Fibroblast of lung (primary cell): ENCODE results near the gene TBX4. TPM values are rescaled to one million over a fixed set of nuclear protein-coding genes. Genes with fewer than 3 reads are reported as not detected.

Experiments
- DNase-seq, 2 donors: peaks; one replicate each; pipeline versions ENCODE4 v3.0.0 to v3.0.0-alpha.2; 2010; ENCODE audit warnings: low read depth in 2 of 2
- H2AFZ ChIP-seq: 2 replicates; pipeline ENCODE4 v1.5.1; 2012; ENCODE audit warnings: low read length, control low read depth, inconsistent platforms
- H3K27ac ChIP-seq: 2 replicates; pipeline ENCODE4 v1.5.1; 2011; ENCODE audit warnings: low read length, control low read depth; ENCODE audit not compliant: insufficient read depth
- H3K27me3 ChIP-seq: 2 replicates; pipeline ENCODE4 v1.5.1; 2011; ENCODE audit warnings: mild to moderate bottlenecking, low read length; ENCODE audit not compliant: control insufficient read depth, insufficient read depth
- H3K36me3 ChIP-seq: 2 replicates; pipeline ENCODE4 v1.5.1; 2011; ENCODE audit warnings: low read length; ENCODE audit not compliant: control insufficient read depth, insufficient read depth
- H3K4me1 ChIP-seq: 2 replicates; pipeline ENCODE4 v1.5.1; 2011; ENCODE audit warnings: low read length; ENCODE audit not compliant: control insufficient read depth, insufficient read depth; ENCODE audit errors: extremely low read depth
- H3K4me2 ChIP-seq: 2 replicates; pipeline ENCODE4 v1.5.1; 2011; ENCODE audit warnings: low read length, control low read depth; ENCODE audit not compliant: insufficient read depth; ENCODE audit errors: extremely low read depth
- H3K4me3 ChIP-seq, 4 experiments: fragments of 200-600 bp in 1 of 4; sonication (generic) in 1 of 4; replicated peaks in 1 of 4; 2 replicates each; pipeline ENCODE4 v1.5.1; 2011 to 2016; ENCODE audit warnings: low read length in 4 of 4, low read depth in 3 of 4, mild to moderate bottlenecking in 3 of 4, control low read depth in 2 of 4, inconsistent platforms in 1 of 4, mixed read lengths in 1 of 4; ENCODE audit not compliant: insufficient read depth in 1 of 4; ENCODE audit errors: control extremely low read depth in 1 of 4
- H3K79me2 ChIP-seq: 2 replicates; pipeline ENCODE4 v1.5.1; 2012; ENCODE audit warnings: mild to moderate bottlenecking, low read length, inconsistent platforms; ENCODE audit not compliant: control insufficient read depth, insufficient read depth
- H3K9ac ChIP-seq: 2 replicates; pipeline ENCODE4 v1.5.1; 2011; ENCODE audit warnings: mild to moderate bottlenecking, low read length, control low read depth; ENCODE audit not compliant: insufficient read depth
- H3K9me3 ChIP-seq: 2 replicates; pipeline ENCODE4 v1.5.1; 2012; ENCODE audit warnings: low read depth, low read length; ENCODE audit not compliant: control insufficient read depth, insufficient read depth
- H4K20me1 ChIP-seq: 2 replicates; pipeline ENCODE4 v1.5.1; 2011; ENCODE audit warnings: low read length; ENCODE audit not compliant: control insufficient read depth, insufficient read depth; ENCODE audit errors: extremely low read depth
- EZH2 ChIP-seq: IDR thresholded peaks from 2 replicates; pipeline ENCODE4 v1.5.1; 2012; ENCODE audit warnings: low read length, control low read depth, mild to moderate bottlenecking; ENCODE audit errors: missing control alignments
- polyA plus RNA-seq, 2 donors: library from polyadenylated mRNA; depleted of rRNA in 1 of 2; stranded (reverse) in 1 of 2; unstranded in 1 of 2; fragments of >200 nt; gene quantifications; 2 replicates each; pipeline ENCODE4 v1.2.1, GENCODE V29; 2011 to 2012; ENCODE audit warnings: missing spikeins in 1 of 2
- total RNA-seq: library from RNA; depleted of rRNA; stranded (reverse); fragments of >200 nt; gene quantifications from 2 replicates; pipeline ENCODE4 v1.2.1, GENCODE V29; 2014
- TF ChIP-seq, protein P1 (sequence below), 2 donors: IDR thresholded peaks in 1 of 2; conservative IDR thresholded peaks in 1 of 2; 1 replicate in 1 of 2; 2 replicates in 1 of 2; pipeline ENCODE4 v1.5.1; 2011 to 2012; ENCODE audit warnings: low read length in 2 of 2, control low read depth in 1 of 2, inconsistent platforms in 1 of 2, low read depth in 1 of 2, mild to moderate bottlenecking in 1 of 2

The TBX4 gene
- total and polyA plus RNA-seq, 2 donors (not counting 1 experiment from before 2014, with no cell fraction given), result 44.1 to 93.9 TPM

DNA sequence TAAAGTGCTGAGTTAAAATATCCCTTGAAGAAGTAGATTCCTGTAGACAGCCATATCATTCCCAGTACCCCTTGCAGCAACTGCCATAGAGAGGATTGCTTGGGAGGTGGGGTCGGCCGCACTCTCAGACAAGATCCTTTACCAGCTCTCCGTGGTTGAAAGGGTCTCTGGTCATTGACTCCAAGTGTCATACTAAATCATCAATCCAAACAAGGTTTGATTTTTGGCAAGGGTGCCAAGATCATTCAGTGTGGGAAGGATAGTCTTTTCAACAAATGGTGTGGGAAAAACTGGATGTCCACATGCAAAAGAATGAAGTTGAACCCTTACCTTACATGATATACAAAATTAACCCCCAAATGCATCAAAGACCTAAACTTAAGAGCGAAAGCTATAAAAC lies 30.8 kb upstream of the TBX4 start:
- DNase-seq, result no peak
- Histone ChIP-seq H3K27ac (no peak overlapping the region), H3K9me3 (no peaks in the 10 kb centered on the region)

DNA sequence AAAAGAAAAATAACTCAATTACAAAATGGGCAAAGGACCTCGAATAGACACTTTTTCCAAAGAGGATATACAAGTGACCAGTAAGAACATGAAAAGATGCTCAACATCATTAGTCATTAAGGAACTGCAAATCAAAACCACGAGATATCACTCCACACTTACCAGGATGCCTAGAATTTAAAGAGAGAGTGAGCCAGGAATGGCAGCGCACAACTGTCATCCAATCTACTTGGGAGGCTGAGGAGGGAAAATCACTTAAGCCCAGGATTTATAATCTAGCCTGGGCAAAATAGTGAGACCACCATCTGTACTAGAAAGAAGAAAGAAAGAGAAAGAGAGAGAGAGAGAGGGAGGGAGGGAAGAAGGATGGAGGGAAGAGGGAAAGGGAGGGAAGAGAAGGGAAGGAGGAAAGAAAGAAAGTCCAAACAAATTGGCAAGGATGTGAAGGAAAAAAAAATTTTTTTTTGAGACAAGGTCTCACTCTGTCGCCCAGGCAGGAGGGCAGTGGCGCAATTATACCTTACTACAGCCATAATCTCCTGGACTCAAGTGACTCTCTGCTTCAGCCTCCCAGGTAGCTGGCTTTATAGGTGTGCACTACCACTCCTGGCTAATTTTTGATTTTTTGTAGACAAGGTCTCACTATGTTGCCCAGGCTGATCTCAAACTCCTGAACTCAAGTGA lies 30.0 kb upstream of the TBX4 start:
- H3K9me3 ChIP-seq, result no peaks in the 10 kb centered on the region
- no peak overlapping the region for H3K4me2 ChIP-seq
- H4K20me1 ChIP-seq, result no peaks in the 10 kb centered on the region
- H3K4me1 ChIP-seq, result peaks cover 2% of the 10 kb centered on the region
- no peak overlapping the region for H3K9ac ChIP-seq
- no peak overlapping the region for H3K27ac ChIP-seq
- no peak for TF ChIP-seq EZH2
- TF ChIP-seq, protein P1, sequence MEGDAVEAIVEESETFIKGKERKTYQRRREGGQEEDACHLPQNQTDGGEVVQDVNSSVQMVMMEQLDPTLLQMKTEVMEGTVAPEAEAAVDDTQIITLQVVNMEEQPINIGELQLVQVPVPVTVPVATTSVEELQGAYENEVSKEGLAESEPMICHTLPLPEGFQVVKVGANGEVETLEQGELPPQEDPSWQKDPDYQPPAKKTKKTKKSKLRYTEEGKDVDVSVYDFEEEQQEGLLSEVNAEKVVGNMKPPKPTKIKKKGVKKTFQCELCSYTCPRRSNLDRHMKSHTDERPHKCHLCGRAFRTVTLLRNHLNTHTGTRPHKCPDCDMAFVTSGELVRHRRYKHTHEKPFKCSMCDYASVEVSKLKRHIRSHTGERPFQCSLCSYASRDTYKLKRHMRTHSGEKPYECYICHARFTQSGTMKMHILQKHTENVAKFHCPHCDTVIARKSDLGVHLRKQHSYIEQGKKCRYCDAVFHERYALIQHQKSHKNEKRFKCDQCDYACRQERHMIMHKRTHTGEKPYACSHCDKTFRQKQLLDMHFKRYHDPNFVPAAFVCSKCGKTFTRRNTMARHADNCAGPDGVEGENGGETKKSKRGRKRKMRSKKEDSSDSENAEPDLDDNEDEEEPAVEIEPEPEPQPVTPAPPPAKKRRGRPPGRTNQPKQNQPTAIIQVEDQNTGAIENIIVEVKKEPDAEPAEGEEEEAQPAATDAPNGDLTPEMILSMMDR (conservative IDR thresholded peaks at IDR 0.05 in 1 of 2, IDR thresholded peaks at IDR 0.05 in 1 of 2; ENCODE audit: low read depth in 1 of 2, low read length in 2 of 2), result no peak
- no peak overlapping the region for H3K4me3 ChIP-seq
- H3K36me3 ChIP-seq, result no peaks in the 10 kb centered on the region
- DNase-seq, result no peak
- no peak overlapping the region for H2AFZ ChIP-seq
- no peaks in the 10 kb centered on the region for H3K27me3 ChIP-seq
- no peaks in the 10 kb centered on the region for H3K79me2 ChIP-seq

More for the DNA sequence above, 30.8 kb upstream of the TBX4 start:
- Histone ChIP-seq H3K27me3 (no peaks in the 10 kb centered on the region), H2AFZ (no peak overlapping the region), H3K36me3 (no peaks in the 10 kb centered on the region), H3K4me2 (no peak overlapping the region), H3K9ac (no peak overlapping the region), H4K20me1 (no peaks in the 10 kb centered on the region), H3K4me3 (no peak overlapping the region), H3K4me1 (peaks cover 3% of the 10 kb centered on the region), H3K79me2 (no peaks in the 10 kb centered on the region)
- TF ChIP-seq, protein P1 (conservative IDR thresholded peaks at IDR 0.05 in 1 of 2, IDR thresholded peaks at IDR 0.05 in 1 of 2; ENCODE audit: low read depth in 1 of 2, low read length in 2 of 2), result no peak
- TF ChIP-seq EZH2, result no peak

DNA sequence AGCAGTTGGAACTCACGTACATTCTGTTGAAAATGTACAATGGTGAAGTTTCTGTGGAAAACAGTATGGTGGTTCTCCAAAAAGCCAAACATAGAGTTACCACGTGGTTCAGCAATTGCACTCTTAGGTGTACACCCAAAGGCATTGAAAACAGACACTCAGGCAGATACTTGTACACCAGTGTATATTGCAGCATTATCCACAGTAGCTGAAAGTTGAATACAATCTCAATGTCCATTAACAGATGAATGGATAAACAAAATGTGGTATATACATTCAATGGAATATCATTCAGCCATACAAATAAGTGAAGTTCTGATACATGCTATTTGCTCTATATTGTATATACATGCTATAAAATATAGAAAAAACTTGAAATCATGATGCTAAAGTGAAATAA lies 29.4 kb upstream of the TBX4 start:
- Histone ChIP-seq H2AFZ (no peak overlapping the region), H3K9me3 (no peaks in the 10 kb centered on the region), H3K9ac (no peak overlapping the region), H3K4me3 (no peak overlapping the region), H3K27me3 (no peaks in the 10 kb centered on the region), H3K79me2 (no peaks in the 10 kb centered on the region), H3K4me2 (no peak overlapping the region), H3K27ac (no peak overlapping the region), H4K20me1 (no peaks in the 10 kb centered on the region), H3K36me3 (no peaks in the 10 kb centered on the region), H3K4me1 (peaks cover 2% of the 10 kb centered on the region)
- DNase-seq, result no peak
- no peak for TF ChIP-seq EZH2
- TF ChIP-seq, protein P1 (conservative IDR thresholded peaks at IDR 0.05 in 1 of 2, IDR thresholded peaks at IDR 0.05 in 1 of 2; ENCODE audit: low read depth in 1 of 2, low read length in 2 of 2), result no peak
